ENCODE data around the gene EML3.
A peak's percentile ranks its signal among the peaks of the same experiment; 100 is the strongest.
"Not testable (repeated sequence)": the region's sequence is repeated elsewhere in the genome, so short reads cannot be mapped to it uniquely, and the experiment has no call there.

The EML3 gene

GRCh38 chr11:62612366-62613290 is at the start of gene EML3, which contains the start of gene ROM1:
Gene EML3 (minus strand): TSS chr11:62612775. CDS start chr11:62612457, 318 bp downstream.
Gene ROM1 (plus strand): TSS chr11:62613257. CDS start chr11:62613282, 25 bp downstream.
- H3K4me3 ChIP-seq (ENCODE audit: low read depth, low read length): peak within 1 kb of the TSS; percentile 67
- peak; percentile 42 for DNase-seq (ENCODE audit: low read depth)

GRCh38 chr11:62656796-62657429 is 44.3 kb upstream of the EML3 start:
- H3K4me3 ChIP-seq (ENCODE audit: low read depth, low read length): no peak overlapping the region
- no peak for DNase-seq (ENCODE audit: low read depth)

- DNase-seq (ENCODE audit: low read depth): no peak
- no peak overlapping the region for H3K4me3 ChIP-seq (ENCODE audit: low read depth, low read length)
Measured at GRCh38 chr11:62654297-62654696, 41.7 kb upstream of the EML3 start.

GRCh38 chr11:62652161-62653006 is 39.8 kb upstream of the EML3 start:
- peak overlapping the region; percentile 94 for H3K4me3 ChIP-seq (ENCODE audit: low read depth, low read length)
- no peak for DNase-seq (ENCODE audit: low read depth)

GRCh38 chr11:62650283-62650682 is 37.7 kb upstream of the EML3 start:
- DNase-seq (ENCODE audit: low read depth): not testable (repeated sequence)

GRCh38 chr11:62649486-62649885 is 36.9 kb upstream of the EML3 start:
- DNase-seq (ENCODE audit: low read depth): no peak
- no peak overlapping the region for H3K4me3 ChIP-seq (ENCODE audit: low read depth, low read length)

More at GRCh38 chr11:62650283-62650682, 37.7 kb upstream of the EML3 start:
- not testable (repeated sequence) for H3K4me3 ChIP-seq (ENCODE audit: low read depth, low read length)

- DNase-seq (ENCODE audit: low read depth): no peak
- H3K4me3 ChIP-seq (ENCODE audit: low read depth, low read length): no peak overlapping the region
Measured at GRCh38 chr11:62648967-62649364, 36.4 kb upstream of the EML3 start.

- DNase-seq (ENCODE audit: low read depth): no peak
- no peak overlapping the region for H3K4me3 ChIP-seq (ENCODE audit: low read depth, low read length)
Measured at GRCh38 chr11:62648185-62648966, 35.8 kb upstream of the EML3 start.

- no peak for DNase-seq (ENCODE audit: low read depth)
Measured at GRCh38 chr11:62647609-62648005, 35.0 kb upstream of the EML3 start.

GRCh38 chr11:62646825-62647608 is 34.4 kb upstream of the EML3 start:
- peak overlapping the region; percentile 13 for H3K4me3 ChIP-seq (ENCODE audit: low read depth, low read length)
- no peak for DNase-seq (ENCODE audit: low read depth)

More at GRCh38 chr11:62647609-62648005, 35.0 kb upstream of the EML3 start:
- H3K4me3 ChIP-seq (ENCODE audit: low read depth, low read length): no peak overlapping the region

- DNase-seq (ENCODE audit: low read depth): peak; percentile 92
- H3K4me3 ChIP-seq (ENCODE audit: low read depth, low read length): peak within 1 kb of the TSS; percentile 82
Measured at GRCh38 chr11:62645946-62646824, 33.6 kb upstream of the EML3 start, which contains the start of gene GANAB. Gene GANAB (minus strand): TSS chr11:62646613. CDS start chr11:62646599, 14 bp downstream.

- H3K4me3 ChIP-seq (ENCODE audit: low read depth, low read length): peak overlapping the region; percentile 82
Measured at GRCh38 chr11:62645671-62645945, 33.0 kb upstream of the EML3 start.

GRCh38 chr11:62644220-62644619 is 31.6 kb upstream of the EML3 start:
- no peak overlapping the region for H3K4me3 ChIP-seq (ENCODE audit: low read depth, low read length)
- no peak for DNase-seq (ENCODE audit: low read depth)

More at GRCh38 chr11:62645671-62645945, 33.0 kb upstream of the EML3 start:
- no peak for DNase-seq (ENCODE audit: low read depth)

GRCh38 chr11:62632492-62632891 is 19.9 kb upstream of the EML3 start:
- no peak for DNase-seq (ENCODE audit: low read depth)
- no peak overlapping the region for H3K4me3 ChIP-seq (ENCODE audit: low read depth, low read length)

- DNase-seq (ENCODE audit: low read depth): no peak
- H3K4me3 ChIP-seq (ENCODE audit: low read depth, low read length): no peak overlapping the region
Measured at GRCh38 chr11:62627713-62628112, 15.1 kb upstream of the EML3 start.

- H3K4me3 ChIP-seq (ENCODE audit: low read depth, low read length): peak overlapping the region; percentile 82
- DNase-seq (ENCODE audit: low read depth): no peak
Measured at GRCh38 chr11:62622476-62623089, 10.0 kb upstream of the EML3 start.
